ENCODE results near the gene TEX12. TPM values are rescaled to one million over a fixed set of nuclear protein-coding genes. Genes with fewer than 3 reads are reported as not detected.

TEX12 gene
- total RNA-seq, 1 donor from 2014 or later = not detected

- H3K4me3 Mint-ChIP-seq (ENCODE audit: low read depth) = peak overlapping the region; percentile 43
- no peaks in the 10 kb centered on the region for H3K36me3 Mint-ChIP-seq (ENCODE audit: insufficient read depth)
- TF ChIP-seq CTCF (IDR thresholded peaks at IDR 0.05; ENCODE audit: unreplicated experiment) = no peak
- H3K4me1 Mint-ChIP-seq (ENCODE audit: low read depth) = peaks cover 13% of the 10 kb centered on the region
- peak overlapping the region; percentile 71 for H3K27ac Mint-ChIP-seq
- no peaks in the 10 kb centered on the region for H3K9me3 Mint-ChIP-seq (ENCODE audit: low read depth)
- H3K27me3 Mint-ChIP-seq = peaks cover 3% of the 10 kb centered on the region
- DNase-seq (ENCODE audit: low spot score, unreplicated experiment) = no peak
These were observed 8.4 kb downstream of the TEX12 start for GRCh38 chr11:112175599-112175952.

GRCh38 chr11:112176077-112176476 is 8.9 kb downstream of the TEX12 start:
- Mint-ChIP-seq H3K27me3 (peaks cover 3% of the 10 kb centered on the region), H3K27ac (no peak overlapping the region), H3K36me3 (ENCODE audit: insufficient read depth) (peaks cover 3% of the 10 kb centered on the region), H3K4me3 (ENCODE audit: low read depth) (no peak overlapping the region), H3K4me1 (ENCODE audit: low read depth) (peaks cover 13% of the 10 kb centered on the region), H3K9me3 (ENCODE audit: low read depth) (no peaks in the 10 kb centered on the region)
- no peak for TF ChIP-seq CTCF (IDR thresholded peaks at IDR 0.05; ENCODE audit: unreplicated experiment)
- no peak for DNase-seq (ENCODE audit: low spot score, unreplicated experiment)

- H3K27me3 Mint-ChIP-seq = peaks cover 3% of the 10 kb centered on the region
- H3K4me3 Mint-ChIP-seq (ENCODE audit: low read depth) = no peak overlapping the region
- DNase-seq (ENCODE audit: low spot score, unreplicated experiment) = no peak
- peaks cover 13% of the 10 kb centered on the region for H3K4me1 Mint-ChIP-seq (ENCODE audit: low read depth)
- no peak overlapping the region for H3K27ac Mint-ChIP-seq
- no peaks in the 10 kb centered on the region for H3K9me3 Mint-ChIP-seq (ENCODE audit: low read depth)
- TF ChIP-seq CTCF (IDR thresholded peaks at IDR 0.05; ENCODE audit: unreplicated experiment) = no peak
- peaks cover 4% of the 10 kb centered on the region for H3K36me3 Mint-ChIP-seq (ENCODE audit: insufficient read depth)
These were observed 10.4 kb downstream of the TEX12 start for GRCh38 chr11:112177589-112177988.

- Mint-ChIP-seq H3K4me3 (ENCODE audit: low read depth) (no peak overlapping the region), H3K27me3 (peaks cover 3% of the 10 kb centered on the region), H3K27ac (no peak overlapping the region), H3K4me1 (ENCODE audit: low read depth) (peaks cover 13% of the 10 kb centered on the region), H3K36me3 (ENCODE audit: insufficient read depth) (peaks cover 4% of the 10 kb centered on the region), H3K9me3 (ENCODE audit: low read depth) (no peaks in the 10 kb centered on the region)
- no peak for TF ChIP-seq CTCF (IDR thresholded peaks at IDR 0.05; ENCODE audit: unreplicated experiment)
- no peak for DNase-seq (ENCODE audit: low spot score, unreplicated experiment)
These were observed 11.3 kb downstream of the TEX12 start for GRCh38 chr11:112178428-112178827.

GRCh38 chr11:112178936-112179335 is 11.8 kb downstream of the TEX12 start:
- no peaks in the 10 kb centered on the region for H3K9me3 Mint-ChIP-seq (ENCODE audit: low read depth)
- no peak for DNase-seq (ENCODE audit: low spot score, unreplicated experiment)
- H3K27me3 Mint-ChIP-seq = peaks cover 3% of the 10 kb centered on the region
- no peak overlapping the region for H3K4me3 Mint-ChIP-seq (ENCODE audit: low read depth)
- no peak for TF ChIP-seq CTCF (IDR thresholded peaks at IDR 0.05; ENCODE audit: unreplicated experiment)
- peaks cover 13% of the 10 kb centered on the region for H3K4me1 Mint-ChIP-seq (ENCODE audit: low read depth)
- H3K27ac Mint-ChIP-seq = no peak overlapping the region
- peaks cover 4% of the 10 kb centered on the region for H3K36me3 Mint-ChIP-seq (ENCODE audit: insufficient read depth)
